GM19193 (cell line): Measurements from ENCODE around the gene NELFB.
A peak's percentile ranks its signal among the peaks of the same experiment; 100 is the strongest.

ENCODE experiments used
- POLR2A ChIP-seq: IDR thresholded peaks from 4 replicates; pipeline ENCODE4 v1.6.1; 2011; ENCODE audit not compliant: insufficient read depth, insufficient read length; ENCODE audit errors: extremely low read depth

The NELFB gene

GRCh38 chr9:137228968-137229896 lies 25.9 kb upstream of the NELFB start:
- no peak for TF ChIP-seq POLR2A

- no peak for TF ChIP-seq POLR2A
These were observed 25.0 kb upstream of the NELFB start for GRCh38 chr9:137229903-137230704.

- no peak for TF ChIP-seq POLR2A
These were observed 24.3 kb upstream of the NELFB start, which contains the start of gene SLC34A3 for GRCh38 chr9:137230705-137231371. TSS of gene SLC34A3 (plus strand) at chr9:137230901. CDS start at chr9:137231703, 802 bp downstream.

GRCh38 chr9:137231372-137232039 lies 23.6 kb upstream of the NELFB start:
- TF ChIP-seq POLR2A = no peak

GRCh38 chr9:137232101-137232500 lies 23.0 kb upstream of the NELFB start:
- TF ChIP-seq POLR2A = no peak

GRCh38 chr9:137232510-137232909 lies 22.6 kb upstream of the NELFB start:
- TF ChIP-seq POLR2A = no peak

- TF ChIP-seq POLR2A = no peak
These were observed 21.8 kb upstream of the NELFB start for GRCh38 chr9:137233143-137233980.

- TF ChIP-seq POLR2A = no peak
These were observed 21.0 kb upstream of the NELFB start for GRCh38 chr9:137234055-137234697.

GRCh38 chr9:137234758-137235423 lies 20.2 kb upstream of the NELFB start:
- no peak for TF ChIP-seq POLR2A

GRCh38 chr9:137235424-137236237 lies 19.5 kb upstream of the NELFB start:
- TF ChIP-seq POLR2A = no peak

- TF ChIP-seq POLR2A = peak; percentile 36
These were observed 18.7 kb upstream of the NELFB start for GRCh38 chr9:137236238-137236935.
